ENCODE data around the gene TBC1D10B.
"Not testable (repeated sequence)": the region's sequence is repeated elsewhere in the genome, so short reads cannot be mapped to it uniquely, and the experiment has no call there.

The TBC1D10B gene

DNA sequence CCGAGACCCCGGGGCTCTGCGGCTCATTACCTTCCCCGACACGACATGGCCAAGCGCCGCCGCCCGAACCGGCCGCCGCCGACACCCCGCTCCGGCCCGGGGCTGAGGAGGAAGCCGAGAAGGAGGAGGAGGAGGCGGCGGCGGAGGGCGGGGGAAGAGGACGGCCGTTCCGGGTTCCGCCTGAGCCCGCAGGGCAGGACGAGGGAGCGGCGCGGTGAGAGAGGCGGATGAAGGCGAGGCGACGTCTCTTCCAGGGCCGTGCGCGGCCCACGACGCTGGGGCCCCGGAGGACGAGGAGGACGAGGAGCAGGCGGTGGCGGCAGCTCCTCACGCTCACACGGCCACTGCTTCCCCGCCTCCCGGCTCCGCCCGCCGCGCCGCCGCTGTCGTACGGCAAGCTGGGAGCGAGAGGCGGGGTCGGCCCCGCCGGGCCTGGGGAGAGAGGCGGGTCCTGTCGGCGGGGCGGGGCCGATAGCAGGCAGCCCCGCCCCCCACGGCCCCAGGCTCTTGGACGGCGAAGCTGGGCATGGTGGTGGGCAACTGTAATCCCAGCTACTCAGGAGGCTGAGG is 35.2 kb downstream of the TBC1D10B start:
- DNase-seq (ENCODE audit: low spot score), result peak; percentile 25

DNA sequence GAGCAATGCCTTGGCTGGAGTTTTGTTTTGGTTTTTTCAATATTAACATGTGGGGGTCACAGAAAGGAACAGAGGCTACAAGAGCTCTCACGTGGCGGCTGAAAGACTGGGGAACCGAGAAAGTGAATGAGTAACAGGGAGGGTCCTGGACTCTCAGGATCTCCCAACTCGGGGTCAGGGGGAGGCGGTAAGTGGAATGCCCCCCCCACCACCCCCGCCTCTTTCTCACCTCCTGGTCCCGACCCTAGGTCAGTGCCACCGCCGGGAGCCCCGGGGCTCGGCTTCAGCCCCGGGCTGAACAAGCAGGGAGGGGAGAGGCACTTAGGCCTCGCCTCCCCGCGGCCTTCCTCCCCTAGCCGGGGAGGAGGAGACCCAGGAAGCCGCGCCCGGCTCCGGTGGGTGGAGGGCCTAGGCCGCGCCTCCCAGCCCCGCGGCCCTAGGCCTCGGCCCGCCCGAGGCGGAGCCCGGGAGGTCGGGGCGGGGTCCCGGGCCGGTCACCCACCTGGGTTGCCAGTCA is 35.8 kb downstream of the TBC1D10B start:
- DNase-seq (ENCODE audit: low spot score), result not testable (repeated sequence)

GRCh38 chr16:30324220-30324619 is 46.1 kb downstream of the TBC1D10B start:
- DNase-seq (ENCODE audit: low spot score), result not testable (repeated sequence)

DNA sequence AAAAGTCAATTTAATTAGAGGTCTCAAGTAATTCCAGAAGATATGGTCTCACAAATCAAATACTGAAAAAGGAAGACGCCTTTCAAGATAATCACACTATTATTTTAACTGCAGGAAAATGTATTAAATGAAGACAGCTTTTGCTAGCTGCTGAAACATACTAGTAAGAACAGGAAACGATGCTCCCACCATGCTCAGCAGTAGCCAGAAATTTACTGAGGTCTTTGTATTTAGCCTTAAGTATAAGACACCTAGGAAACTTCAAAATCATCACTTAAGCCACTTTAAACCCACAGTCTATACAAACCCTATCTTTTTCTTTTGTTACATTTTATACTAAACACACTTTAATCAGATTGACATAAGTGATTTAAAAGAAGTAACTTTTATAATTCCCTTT is 51.6 kb downstream of the TBC1D10B start:
- DNase-seq (ENCODE audit: low spot score), result not testable (repeated sequence)

DNA sequence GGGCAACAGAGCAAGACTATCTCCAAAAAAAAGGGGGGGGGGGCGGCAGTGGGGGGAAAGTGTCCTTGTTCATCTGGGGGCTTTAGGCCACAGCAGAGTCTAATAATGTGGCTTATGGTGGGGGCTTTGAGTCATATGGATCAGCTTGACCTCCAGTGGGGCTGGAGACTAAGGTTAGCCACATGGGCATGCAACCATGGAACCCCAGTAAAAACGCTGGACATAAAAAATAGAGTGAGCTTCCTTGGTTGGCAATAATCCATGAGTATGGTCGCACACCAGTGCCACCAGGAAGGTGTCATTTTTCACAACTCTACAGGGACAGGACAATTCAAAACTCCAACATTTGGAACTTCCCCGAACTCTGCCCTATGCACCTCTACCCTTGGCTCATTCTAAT is 59.4 kb downstream of the TBC1D10B start:
- not testable (repeated sequence) for DNase-seq (ENCODE audit: low spot score)

DNA sequence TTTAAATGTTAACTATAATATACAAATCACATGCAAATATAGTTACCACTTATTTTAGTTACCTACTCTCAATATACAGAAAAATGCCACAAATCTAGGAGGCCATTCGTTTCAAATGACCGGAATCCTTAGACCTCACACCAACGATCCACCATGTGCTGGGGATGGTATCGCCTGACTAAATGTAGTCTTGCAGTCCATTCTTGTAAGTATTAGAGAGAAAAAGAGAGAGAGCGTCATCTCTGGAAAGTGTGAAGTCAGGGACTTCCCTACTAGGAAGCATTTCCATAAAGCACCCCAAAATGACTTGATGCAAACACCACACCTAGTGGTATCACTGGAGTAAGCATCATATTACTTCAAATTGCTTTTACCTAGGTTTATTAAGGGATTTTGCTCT is 61.0 kb downstream of the TBC1D10B start:
- DNase-seq (ENCODE audit: low spot score), result not testable (repeated sequence)

All from HuH-7.5 (cell line).